GM18858 (cell line): ENCODE results near the gene ANLN.

ENCODE experiments used
- ATAC-seq: cut with Tn5 transposase; IDR thresholded peaks from one replicate; pipeline ENCODE4 v1.9.1; 2021; ENCODE audit not compliant: unreplicated experiment

The ANLN gene, protein sequence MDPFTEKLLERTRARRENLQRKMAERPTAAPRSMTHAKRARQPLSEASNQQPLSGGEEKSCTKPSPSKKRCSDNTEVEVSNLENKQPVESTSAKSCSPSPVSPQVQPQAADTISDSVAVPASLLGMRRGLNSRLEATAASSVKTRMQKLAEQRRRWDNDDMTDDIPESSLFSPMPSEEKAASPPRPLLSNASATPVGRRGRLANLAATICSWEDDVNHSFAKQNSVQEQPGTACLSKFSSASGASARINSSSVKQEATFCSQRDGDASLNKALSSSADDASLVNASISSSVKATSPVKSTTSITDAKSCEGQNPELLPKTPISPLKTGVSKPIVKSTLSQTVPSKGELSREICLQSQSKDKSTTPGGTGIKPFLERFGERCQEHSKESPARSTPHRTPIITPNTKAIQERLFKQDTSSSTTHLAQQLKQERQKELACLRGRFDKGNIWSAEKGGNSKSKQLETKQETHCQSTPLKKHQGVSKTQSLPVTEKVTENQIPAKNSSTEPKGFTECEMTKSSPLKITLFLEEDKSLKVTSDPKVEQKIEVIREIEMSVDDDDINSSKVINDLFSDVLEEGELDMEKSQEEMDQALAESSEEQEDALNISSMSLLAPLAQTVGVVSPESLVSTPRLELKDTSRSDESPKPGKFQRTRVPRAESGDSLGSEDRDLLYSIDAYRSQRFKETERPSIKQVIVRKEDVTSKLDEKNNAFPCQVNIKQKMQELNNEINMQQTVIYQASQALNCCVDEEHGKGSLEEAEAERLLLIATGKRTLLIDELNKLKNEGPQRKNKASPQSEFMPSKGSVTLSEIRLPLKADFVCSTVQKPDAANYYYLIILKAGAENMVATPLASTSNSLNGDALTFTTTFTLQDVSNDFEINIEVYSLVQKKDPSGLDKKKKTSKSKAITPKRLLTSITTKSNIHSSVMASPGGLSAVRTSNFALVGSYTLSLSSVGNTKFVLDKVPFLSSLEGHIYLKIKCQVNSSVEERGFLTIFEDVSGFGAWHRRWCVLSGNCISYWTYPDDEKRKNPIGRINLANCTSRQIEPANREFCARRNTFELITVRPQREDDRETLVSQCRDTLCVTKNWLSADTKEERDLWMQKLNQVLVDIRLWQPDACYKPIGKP

DNA sequence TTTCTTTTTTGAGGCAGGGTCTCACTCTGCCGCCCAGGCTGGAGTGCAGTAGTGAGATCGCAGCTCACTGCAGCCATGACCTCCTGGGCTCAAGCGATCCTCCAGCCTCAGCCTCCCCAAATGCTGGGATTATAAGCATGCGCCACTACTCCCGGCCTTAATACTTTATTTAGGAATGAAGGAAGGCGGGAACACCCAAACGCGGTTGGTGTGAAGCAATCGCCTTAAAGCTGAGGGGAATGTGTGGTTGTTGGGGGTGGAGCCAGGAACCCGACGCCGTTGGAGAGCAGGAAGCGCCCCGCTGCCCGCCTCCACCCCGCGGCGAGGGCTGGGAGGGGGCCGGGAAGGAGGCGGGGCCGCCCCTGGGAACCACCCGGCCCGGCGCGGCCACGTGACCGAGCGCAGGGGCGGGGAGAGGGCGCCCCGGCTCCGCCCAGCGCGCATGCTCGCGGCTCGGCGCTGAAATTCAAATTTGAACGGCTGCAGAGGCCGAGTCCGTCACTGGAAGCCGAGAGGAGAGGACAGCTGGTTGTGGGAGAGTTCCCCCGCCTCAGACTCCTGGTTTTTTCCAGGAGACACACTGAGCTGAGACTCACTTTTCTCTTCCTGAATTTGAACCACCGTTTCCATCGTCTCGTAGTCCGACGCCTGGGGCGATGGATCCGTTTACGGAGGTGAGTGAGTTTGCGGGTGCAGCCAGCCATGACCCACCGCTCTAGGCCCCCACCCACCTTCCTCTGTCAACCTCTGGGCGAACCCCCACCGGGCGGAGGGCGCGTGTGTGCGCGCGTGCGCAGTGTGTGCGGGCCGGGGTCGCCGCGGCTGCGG, at the start of gene ANLN:
TSS of gene ANLN (plus strand) at position 492 of the 828 bp plus-strand sequence. CDS start at position 657, 165 bp downstream.
- peak; percentile 59 for ATAC-seq

DNA sequence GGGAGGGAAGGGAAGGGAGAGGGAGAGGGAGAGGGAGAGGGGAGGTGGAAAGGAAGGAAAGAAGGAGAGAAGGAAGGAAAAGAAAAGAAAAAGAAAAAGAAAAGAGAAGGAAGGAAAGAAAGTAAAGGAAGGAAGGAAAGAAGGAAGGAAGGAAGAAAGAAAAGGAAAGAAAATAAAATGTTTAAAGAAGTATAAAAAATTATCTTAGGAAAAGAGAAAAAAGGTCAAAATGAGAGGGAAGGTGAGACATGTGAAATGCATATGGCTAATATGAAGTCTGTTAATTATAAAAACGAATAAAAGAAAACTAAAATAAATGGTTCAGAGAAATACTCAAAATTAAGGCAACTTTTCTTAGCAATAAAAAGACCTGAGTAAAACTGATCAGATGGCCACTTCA, 46.1 kb upstream of the ANLN start:
- ATAC-seq = no peak

DNA sequence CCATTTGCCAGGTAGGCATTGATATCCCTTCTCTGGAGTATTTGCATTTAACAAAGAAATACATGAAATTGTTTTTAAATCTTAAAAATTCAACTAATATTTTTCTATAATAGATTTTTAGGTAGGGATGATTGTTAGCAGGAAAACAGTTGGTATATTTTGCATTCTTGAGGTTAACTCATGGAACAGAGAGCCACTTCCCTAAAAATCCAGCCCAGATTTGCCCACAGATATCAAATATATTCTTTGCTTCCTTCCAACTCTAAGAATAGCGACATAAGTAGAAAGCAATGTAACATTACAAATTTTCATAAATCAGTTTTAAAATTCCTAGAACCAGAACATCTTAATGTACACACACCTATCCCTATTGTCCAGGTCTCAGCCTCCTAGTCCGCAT, 45.0 kb upstream of the ANLN start:
- ATAC-seq = no peak

DNA sequence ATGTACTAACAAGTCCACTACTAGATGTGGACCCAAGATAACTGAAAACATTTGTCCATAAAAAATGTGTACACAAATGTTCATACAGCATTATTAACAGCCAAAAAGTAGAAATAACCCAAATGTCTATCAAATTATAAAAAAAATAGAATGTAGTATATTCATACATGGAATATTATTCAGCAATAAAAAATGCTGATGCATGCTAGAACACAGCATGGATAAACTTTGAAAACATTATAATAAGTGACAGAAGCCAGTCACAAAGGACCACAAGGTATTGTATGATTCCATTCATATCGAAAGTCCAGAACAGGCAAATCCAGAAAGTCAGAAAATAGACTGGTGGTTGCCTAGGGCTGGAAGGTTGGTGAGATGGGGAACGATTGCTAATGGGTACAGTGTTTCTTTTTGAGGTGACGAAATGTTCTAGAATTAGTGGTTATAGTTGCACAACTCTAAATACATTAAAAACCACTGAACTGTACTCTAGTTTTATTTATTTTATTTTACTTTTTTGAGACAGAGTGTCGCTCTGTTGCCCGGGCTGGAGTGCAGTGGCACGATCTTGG, 43.3 kb upstream of the ANLN start:
- no peak for ATAC-seq

DNA sequence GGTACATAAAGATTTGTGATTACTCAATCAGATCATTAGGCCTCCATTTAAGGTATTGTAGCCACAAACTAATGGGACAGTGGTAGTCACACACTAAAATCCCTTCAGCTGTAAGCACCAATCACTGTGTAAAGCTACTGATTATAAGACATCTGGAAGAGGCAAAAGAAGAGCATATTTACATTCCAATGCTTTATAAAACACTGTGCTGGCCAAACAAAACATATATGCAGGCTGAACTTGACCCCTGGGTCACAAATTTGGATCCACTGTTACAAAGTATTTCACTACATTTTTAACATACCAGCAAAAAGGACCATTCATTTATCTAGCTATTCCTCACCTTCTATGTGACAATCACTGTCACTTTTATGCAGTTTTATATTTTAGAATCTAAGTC, 41.4 kb upstream of the ANLN start:
- no peak for ATAC-seq

DNA sequence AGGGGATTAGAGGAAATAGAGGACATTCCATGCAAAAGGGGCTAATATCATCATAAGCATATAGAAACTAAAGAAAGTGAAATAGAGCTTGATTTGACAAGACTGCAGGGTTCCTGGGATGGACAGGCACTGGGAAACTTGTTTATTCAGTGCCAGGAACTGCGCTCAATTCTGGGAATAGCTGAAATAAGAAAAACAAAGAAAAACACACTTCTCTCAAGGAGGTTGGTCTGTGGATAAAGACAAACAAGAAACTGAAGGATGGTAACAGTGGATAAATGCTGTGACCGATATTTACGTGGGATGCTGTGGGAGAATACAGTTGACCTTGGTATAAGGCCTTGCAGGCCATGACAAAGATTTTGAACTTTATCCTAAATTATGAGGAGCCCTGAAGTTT, 40.9 kb upstream of the ANLN start:
- ATAC-seq = no peak

DNA sequence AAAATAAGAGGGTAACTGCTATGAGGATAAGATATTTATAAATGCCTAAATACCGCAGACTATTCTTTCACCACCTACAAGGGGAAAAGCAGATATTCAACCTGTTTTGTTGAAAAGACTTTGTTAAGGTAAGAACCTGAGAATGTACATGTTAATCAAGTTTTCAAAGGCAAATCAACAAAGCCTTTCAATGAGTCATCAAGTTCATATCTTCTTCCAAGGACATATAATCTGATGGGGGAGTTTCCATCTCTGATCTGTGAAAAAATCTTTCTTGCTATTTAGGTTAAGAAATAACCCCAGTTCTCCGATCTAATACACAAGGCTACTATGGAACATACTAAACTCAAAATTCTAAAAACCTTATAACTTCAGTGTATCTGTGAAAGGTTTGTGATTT, 40.0 kb upstream of the ANLN start:
- no peak for ATAC-seq

DNA sequence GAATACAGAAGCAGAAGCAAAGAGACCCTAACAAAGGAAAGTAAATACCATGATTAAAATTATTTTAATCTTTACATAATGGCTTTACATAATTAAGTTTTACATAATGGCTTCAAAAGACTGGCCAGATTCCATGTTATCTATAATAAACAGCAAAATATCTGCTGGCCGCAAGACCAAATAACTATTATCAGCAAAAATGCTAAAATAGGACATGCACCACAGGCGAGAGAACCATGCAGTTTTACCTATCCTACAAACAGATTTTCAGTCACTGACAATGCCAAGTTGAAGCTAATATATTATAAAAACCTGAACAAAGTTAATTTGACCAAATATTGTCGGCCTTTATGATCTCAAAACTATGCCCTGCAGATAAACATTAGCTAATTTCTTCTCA, 34.2 kb upstream of the ANLN start:
- ATAC-seq = no peak

DNA sequence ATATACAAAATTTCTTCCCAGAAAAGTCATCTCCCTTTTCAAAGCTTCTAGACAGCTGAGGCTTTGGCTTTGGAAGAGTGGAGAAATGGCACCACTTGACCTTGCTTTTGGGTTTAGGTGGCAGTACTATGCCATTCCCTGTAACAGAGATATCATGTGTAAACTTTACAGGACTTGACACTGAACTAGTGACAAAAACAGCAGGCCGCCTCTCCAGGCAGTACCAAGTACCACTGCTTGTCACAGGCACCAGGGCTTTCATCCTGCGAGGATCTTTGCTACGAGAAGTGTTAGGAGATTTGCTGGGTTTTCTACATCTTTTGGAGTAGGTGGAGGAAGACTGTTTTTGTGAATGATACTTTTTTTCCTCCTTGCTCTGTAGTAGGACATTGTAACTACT, 32.6 kb upstream of the ANLN start:
- ATAC-seq = no peak

DNA sequence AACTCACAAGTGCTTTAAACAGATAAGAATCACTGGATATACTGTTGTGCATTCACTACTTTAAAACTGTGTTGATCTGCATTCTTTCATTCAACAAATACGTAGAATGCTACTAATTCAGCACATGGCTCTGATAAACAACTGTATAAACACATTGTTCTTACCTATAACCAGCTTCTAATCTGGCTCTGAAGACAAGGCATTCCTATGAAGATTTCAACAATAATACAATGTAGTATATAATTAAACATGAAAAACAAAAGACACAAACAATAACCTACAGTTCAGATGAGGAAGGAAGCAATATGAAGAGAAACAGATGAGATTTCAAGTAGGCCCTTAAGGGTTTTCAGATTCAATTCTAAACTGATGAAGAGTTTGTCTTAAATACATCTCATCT, 31.1 kb upstream of the ANLN start:
- no peak for ATAC-seq

DNA sequence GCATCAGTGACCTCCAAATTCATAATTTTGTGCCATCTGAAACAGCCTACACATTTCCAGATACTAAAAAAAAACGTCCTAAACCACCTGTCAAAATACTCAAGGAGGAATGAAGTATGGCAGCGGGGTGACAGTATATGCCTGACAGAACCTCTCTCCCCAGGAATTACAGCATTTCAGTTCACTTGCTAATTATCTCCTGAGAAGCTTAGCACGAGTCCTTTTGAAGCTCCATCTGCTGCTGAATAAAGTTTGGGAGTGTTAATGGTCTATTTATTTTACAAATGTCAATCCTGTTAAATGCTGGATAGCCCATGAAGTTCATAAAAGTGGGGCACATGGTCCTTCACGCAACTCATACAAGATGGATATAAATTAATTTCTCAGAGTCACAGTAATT, 29.4 kb upstream of the ANLN start:
- ATAC-seq = no peak

DNA sequence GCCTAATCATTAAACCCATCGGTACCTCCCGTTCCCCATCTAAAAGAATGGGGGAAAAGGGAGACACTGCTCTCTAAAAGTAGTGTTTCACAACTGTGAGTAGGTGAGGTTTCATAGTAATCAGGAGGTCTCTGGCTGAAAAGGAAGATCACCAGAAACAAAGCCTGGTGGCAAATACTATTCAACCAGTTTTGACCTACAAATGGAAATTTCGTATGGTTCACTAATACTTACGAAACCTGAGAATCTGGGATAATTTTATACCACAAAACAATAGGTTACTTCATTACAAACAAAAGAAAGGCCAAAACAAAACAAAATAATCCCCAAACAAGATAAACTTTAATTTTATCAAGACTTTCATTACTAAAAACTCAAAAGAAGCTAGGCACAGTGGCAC, 28.4 kb upstream of the ANLN start:
- no peak for ATAC-seq

DNA sequence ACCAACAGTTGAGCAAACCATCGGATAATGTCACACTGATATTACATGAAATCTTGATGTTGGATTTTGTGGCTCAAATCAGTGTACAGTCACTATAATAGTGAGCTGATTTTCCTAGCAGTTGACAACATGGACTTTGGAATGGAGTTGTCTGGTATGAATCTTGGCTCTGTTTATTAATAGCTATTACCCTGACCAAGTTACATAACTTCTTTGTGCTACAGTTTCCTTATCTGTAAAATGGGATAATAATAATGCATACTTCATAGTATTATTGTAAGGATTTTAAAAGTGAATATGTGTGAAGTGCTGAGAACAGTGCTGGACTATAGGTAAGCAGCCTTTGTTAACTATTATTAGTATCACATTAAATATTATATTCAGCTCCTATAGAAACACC, 26.1 kb upstream of the ANLN start:
- no peak for ATAC-seq

DNA sequence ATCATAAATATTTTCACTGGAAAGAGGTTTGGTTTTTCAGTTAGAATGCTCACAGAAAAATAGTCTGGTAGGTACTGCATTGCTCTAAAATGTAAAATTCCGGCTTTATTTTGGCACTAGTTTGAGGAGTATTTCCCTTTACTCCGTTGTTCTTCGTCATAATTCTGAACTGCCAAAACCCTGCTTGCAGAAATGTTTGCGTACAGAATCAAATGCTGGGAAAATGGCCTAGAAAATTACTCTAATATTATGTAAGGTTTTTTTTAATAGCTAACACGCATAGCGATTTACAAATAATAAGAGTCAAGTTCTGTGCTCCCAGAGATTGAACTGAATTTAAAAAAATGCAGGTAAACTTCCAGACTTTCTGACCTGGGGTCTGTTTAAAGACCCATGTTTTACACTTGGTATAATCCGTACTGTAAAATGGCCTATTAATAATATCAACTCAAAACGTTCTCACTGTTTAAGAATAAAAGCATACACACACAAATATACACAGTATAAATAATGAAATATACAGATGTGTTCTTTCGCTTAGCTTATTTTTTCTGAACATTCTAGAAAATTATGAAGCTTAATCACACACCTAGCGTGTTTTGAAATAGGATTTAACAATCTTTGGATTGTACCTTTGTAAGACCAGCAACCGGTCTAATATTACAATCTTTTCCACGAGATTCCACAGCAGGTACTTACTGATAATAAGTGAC, 23.5 kb upstream of the ANLN start:
- ATAC-seq = no peak

DNA sequence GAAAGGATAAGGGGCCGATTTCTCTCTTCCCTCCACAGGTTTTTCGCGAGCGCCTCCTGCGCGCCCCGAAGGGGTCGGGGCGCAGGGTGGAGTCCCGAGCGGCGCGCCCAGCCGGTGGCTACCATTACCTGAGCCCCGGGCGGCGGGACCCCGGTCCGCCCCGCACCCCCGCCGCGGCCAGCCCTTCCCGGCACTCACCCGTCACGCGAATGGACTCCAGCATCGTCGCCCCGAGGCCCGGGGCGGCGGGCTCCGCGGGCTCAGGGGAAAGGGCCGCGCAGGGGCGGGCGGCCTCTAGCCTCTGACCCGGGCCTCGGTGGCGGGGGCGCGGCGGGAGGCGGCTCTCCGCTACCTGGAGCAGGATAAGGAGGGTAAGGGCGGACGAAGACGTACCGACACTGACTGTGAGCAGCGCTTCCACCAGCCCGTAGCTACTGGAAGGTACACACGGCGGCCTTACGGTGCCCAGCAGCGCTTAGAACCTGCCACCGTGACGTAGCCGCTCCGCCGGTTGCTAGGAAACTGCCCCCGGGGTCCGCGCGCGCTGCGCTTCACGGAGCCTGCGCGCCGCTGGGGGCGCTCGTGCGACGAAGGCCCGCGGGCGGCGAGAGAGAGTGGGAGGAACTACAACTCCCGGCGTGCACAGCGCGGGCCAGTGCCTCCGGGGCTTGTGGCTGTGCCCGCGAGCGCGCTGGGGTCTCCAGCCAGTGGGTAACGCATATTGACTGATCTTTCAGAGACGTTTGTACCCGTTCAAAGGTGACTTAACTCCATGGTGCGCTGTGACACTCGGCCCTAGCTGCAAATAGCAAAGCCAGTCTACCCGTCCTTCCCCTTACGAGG, 22.7 kb upstream of the ANLN start:
- peak; percentile 98 for ATAC-seq

DNA sequence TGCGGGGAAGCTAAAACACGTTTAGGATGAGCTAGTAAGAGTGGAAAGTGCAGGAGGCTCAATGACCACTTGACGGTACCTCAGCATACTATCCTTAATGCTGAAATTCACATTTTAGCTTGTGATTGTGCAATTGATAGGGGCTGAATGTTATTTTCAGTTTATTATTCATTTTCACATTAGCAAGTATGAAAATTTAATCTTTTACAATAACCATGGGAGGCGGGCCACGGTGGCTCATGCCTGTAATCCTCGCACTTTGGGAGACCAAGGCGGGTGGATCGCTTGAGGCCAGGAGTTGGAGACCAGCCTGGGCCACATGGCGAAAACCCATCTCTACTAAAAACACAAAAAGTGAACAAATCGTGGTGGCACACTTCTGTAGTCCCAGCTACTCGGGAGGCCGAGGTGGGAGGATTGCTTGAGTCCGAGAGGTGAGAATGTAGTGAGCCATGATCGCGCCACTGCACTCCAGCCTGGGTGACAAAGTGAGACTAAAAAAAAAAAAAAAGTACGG, 22.0 kb upstream of the ANLN start:
- no peak for ATAC-seq

DNA sequence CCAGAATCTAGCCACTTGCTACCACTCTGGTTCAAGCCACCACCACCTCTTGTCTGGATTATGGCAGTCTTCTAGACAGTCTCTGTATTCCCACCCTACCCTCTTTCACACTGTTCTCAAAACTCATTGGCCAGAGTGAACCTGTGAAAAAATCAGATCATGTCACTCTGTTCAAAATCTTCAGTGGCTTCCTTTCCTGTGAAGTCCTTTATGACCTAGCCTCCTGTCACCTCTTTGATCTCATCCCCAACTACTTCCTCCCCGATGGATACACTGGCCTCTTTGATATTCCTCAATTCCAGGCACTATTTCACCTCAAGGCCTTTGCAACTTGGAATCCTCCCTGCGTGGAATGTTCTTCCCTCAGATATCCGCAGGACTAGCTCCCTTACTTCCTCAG, 21.2 kb upstream of the ANLN start:
- ATAC-seq = no peak

DNA sequence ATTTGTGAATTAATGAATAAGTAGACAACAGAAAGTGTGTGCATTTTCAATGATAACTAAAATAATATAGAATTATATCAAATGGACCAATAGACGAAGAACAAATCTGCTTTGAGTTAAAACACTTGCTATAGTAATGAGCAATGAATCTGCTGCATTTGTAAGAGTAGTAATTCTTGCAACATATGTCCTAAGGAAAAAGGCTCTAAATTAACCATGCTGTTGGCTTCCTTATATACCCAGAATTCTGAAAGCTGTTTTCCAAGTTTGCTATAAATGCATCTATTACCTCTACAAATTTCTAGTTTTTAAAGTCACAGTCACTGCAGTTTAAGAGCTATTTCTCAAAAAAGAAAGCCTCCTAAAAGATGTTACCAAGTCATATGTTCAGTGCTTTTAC, 20.5 kb upstream of the ANLN start:
- ATAC-seq = no peak

DNA sequence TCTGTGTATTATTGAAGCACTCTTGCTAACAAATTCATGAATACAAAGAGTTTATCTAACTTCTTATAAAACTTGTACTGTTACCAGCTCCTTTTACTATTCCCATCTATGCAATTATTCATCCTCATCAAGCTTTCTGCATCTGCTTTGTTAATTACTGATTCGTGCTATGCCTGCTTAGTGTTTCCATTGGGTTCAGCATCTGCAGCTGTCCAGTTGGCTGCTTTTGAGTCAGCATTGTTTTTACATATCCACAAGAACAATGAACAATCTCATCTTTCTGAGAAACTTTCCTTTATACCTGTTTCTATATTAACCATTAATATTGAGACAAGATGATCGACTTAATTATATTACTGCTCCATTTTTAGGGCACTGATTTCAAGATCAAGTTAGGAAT, 19.6 kb upstream of the ANLN start:
- no peak for ATAC-seq
